Suprapubic skin (tissue), 4 donors: ENCODE measurements around the gene SRP19.

ENCODE experiments used
- EP300 ChIP-seq: sonication (generic); formaldehyde crosslinking; IDR thresholded peaks from one replicate; pipeline ENCODE4 v1.6.1; 2017; ENCODE audit warnings: antibody characterized with exemption
- POLR2A ChIP-seq, 2 donors: fragments of 450-650 bp; IDR thresholded peaks; one replicate each; pipeline ENCODE4 v1.6.1; 2017; ENCODE audit warnings: antibody characterized with exemption in 2 of 2, mild to moderate bottlenecking in 2 of 2, moderate library complexity in 2 of 2
- POLR2AphosphoS5 ChIP-seq, 3 donors: sonication (generic); formaldehyde crosslinking; IDR thresholded peaks; one replicate each; pipeline ENCODE4 v1.6.1; 2017; ENCODE audit warnings: antibody characterized with exemption in 3 of 3
- TF ChIP-seq, protein P1 (sequence below), 2 donors: fragments of 200-600 bp in 1 of 2; fragments of 450-650 bp in 1 of 2; sonication (generic) in 1 of 2; IDR thresholded peaks; one replicate each; pipeline ENCODE4 v1.5.1; 2016 to 2019; ENCODE audit warnings: antibody characterized with exemption in 2 of 2, mild to moderate bottlenecking in 1 of 2, moderate library complexity in 1 of 2

DNA sequence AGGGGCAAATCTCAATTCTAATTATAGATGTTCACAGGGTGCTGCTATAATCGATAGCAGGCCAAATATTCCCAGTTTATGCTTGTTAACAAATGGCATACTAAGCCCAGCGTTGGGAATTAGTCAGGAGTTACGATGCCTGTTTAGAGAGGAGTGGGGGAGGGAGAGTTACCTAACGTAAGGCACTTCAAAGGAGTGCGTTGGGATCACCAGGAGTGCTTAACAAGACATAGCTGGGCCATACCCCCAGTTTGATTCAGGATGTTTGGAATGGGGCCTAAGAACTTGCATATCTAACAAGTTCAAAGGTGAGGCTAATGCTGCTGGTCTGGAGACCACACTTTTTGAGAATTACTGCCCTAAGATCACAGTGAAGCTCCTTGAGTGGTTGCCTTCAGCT, 14.5 kb upstream of the SRP19 start:
- TF ChIP-seq, protein P1, sequence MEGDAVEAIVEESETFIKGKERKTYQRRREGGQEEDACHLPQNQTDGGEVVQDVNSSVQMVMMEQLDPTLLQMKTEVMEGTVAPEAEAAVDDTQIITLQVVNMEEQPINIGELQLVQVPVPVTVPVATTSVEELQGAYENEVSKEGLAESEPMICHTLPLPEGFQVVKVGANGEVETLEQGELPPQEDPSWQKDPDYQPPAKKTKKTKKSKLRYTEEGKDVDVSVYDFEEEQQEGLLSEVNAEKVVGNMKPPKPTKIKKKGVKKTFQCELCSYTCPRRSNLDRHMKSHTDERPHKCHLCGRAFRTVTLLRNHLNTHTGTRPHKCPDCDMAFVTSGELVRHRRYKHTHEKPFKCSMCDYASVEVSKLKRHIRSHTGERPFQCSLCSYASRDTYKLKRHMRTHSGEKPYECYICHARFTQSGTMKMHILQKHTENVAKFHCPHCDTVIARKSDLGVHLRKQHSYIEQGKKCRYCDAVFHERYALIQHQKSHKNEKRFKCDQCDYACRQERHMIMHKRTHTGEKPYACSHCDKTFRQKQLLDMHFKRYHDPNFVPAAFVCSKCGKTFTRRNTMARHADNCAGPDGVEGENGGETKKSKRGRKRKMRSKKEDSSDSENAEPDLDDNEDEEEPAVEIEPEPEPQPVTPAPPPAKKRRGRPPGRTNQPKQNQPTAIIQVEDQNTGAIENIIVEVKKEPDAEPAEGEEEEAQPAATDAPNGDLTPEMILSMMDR (IDR thresholded peaks at IDR 0.05): no peak
- TF ChIP-seq EP300 (no peak), POLR2A (IDR thresholded peaks at IDR 0.05) (no peak), POLR2AphosphoS5 (IDR thresholded peaks at IDR 0.05) (no peak)
